Measurements from ENCODE around the gene SLC4A5.

Gene SLC4A5

DNA sequence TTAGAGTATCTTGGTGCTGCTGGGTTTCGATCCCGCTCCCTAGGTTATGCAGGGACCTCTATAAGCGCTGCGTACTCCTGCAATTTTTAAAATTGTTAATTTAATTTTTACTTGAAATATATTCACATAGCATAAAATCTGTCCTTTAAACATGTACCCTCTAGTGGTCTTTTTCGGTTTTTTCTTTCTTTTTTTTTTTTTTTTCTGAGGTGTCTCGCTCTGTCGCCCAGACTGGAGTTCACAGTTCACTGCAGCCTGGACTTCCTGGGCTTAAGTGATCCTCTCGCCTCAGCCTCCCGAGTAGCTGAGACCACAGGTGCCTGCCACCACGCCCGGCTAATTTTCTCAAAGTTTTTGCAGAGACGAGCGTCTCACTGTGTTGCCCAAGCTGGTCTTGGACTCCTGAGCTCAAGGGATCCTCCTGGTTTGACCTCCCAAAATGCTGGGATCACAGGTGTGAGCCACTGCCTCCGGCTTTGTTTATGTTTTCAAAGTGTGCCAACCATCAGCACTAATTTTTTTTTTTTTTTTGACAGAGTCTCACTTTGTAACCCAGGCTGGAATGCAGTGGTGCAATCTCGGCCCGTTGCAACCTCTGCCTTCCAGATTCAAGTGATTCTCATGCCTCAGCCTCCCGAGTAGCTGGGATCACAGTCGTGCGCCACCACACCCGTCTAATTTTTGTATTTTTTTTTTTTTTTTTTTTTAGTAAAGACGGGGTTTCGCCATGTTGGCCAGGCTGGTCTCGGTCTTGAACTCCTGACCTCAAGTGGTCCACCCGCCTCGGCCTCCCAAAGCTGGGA is 164.0 kb downstream of the SLC4A5 start:
- H3K27ac ChIP-seq: peak overlapping the region; percentile 84
- TF ChIP-seq, protein P1, sequence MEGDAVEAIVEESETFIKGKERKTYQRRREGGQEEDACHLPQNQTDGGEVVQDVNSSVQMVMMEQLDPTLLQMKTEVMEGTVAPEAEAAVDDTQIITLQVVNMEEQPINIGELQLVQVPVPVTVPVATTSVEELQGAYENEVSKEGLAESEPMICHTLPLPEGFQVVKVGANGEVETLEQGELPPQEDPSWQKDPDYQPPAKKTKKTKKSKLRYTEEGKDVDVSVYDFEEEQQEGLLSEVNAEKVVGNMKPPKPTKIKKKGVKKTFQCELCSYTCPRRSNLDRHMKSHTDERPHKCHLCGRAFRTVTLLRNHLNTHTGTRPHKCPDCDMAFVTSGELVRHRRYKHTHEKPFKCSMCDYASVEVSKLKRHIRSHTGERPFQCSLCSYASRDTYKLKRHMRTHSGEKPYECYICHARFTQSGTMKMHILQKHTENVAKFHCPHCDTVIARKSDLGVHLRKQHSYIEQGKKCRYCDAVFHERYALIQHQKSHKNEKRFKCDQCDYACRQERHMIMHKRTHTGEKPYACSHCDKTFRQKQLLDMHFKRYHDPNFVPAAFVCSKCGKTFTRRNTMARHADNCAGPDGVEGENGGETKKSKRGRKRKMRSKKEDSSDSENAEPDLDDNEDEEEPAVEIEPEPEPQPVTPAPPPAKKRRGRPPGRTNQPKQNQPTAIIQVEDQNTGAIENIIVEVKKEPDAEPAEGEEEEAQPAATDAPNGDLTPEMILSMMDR (conservative IDR thresholded peaks at IDR 0.05): no peak; the same call in 1 of the 2 replicates
- no peak for TF ChIP-seq ZFX (IDR thresholded peaks at IDR 0.05)

GRCh38 chr2:74178211-74179062 is 164.8 kb downstream of the SLC4A5 start, which contains the start of gene MOB1A:
Gene MOB1A (minus strand): TSS chr2:74178879. CDS start chr2:74178674, 205 bp downstream.
- H3K27ac ChIP-seq: peak within 1 kb of the TSS; percentile 84
- TF ChIP-seq ZFX (IDR thresholded peaks at IDR 0.05): peak; percentile 81
- TF ChIP-seq, protein P1 (conservative IDR thresholded peaks at IDR 0.05): no peak

DNA sequence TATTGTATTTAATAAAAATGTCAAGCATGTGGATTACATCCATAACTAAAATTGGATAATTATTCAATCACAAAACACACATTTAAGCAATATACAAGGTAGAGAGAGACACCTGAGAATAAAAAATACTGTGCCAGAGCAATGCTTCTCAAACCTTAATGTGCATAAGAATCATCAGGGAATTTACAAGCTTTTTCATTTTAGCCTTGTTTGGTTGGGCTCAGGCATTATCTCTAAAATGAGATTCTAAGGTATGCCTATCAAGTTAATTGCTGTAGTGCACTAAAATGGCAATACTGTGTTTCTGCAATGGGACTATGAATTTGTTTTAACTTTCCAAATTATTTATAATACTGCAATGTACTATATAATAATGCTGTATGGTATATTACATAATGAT is 165.5 kb downstream of the SLC4A5 start:
- H3K27ac ChIP-seq: peak overlapping the region; percentile 84
- TF ChIP-seq ZFX (IDR thresholded peaks at IDR 0.05): no peak
- TF ChIP-seq, protein P1 (conservative IDR thresholded peaks at IDR 0.05): no peak

DNA sequence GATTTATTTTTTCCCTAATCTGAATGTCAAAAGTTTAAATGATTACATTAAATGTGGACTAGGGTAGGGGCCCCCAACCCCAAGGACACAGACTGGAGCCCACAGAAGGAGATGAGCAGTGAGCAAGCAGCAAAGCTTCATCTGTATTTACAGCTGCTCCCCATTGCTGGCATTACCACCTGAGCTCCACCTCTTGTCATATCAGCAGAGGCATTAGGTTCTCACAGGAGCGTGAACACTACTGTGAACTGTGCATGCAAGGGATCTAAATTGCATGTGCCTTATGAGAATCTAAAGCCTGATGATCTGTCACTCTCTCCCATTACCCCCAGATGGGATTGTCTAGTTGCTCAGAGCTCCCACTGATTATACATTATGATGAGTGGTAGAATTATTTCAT is 168.3 kb downstream of the SLC4A5 start:
- no peak overlapping the region for H3K27ac ChIP-seq
- no peak for TF ChIP-seq ZFX (IDR thresholded peaks at IDR 0.05)
- TF ChIP-seq, protein P1 (conservative IDR thresholded peaks at IDR 0.05): no peak

- H3K27ac ChIP-seq: no peak overlapping the region
- TF ChIP-seq, protein P1 (conservative IDR thresholded peaks at IDR 0.05): no peak
- no peak for TF ChIP-seq ZFX (IDR thresholded peaks at IDR 0.05)
Observed at GRCh38 chr2:74168739-74169138, 174.5 kb downstream of the SLC4A5 start.
